Hepatocyte (in vitro differentiated cells): ENCODE data around the gene FREY1. TPM values are rescaled to one million over a fixed set of nuclear protein-coding genes. Genes with fewer than 3 reads are reported as not detected.
A peak's percentile ranks its signal among the peaks of the same experiment; 100 is the strongest.

Source experiments
- DNase-seq: peaks from one replicate; pipeline ENCODE4 v3.0.0-alpha.2; 2016; ENCODE audit warnings: low spot score
- H2AFZ ChIP-seq: fragments of 200-600 bp; sonication (generic); 2 replicates; pipeline ENCODE4 v1.6.0; 2016; ENCODE audit warnings: antibody characterized with exemption, mild to moderate bottlenecking
- H3K27ac ChIP-seq: fragments of 200-600 bp; sonication (generic); 2 replicates; pipeline ENCODE4 v1.5.1; 2016; ENCODE audit warnings: mild to moderate bottlenecking
- H3K27me3 ChIP-seq: fragments of 200-600 bp; sonication (generic); 2 replicates; pipeline ENCODE4 v1.6.1; 2016
- H3K36me3 ChIP-seq: fragments of 200-600 bp; sonication (generic); replicated peaks from 2 replicates; pipeline ENCODE4 v1.5.1; 2016; ENCODE audit warnings: low read depth; ENCODE audit not compliant: insufficient read depth
- H3K4me1 ChIP-seq: fragments of 200-600 bp; sonication (generic); 2 replicates; pipeline ENCODE4 v1.5.1; 2016; ENCODE audit warnings: mild to moderate bottlenecking, moderate library complexity; ENCODE audit not compliant: insufficient read depth
- H3K4me2 ChIP-seq: fragments of 200-600 bp; sonication (generic); 2 replicates; pipeline ENCODE4 v1.6.0; 2016
- H3K4me3 ChIP-seq: fragments of 200-600 bp; sonication (generic); 2 replicates; pipeline ENCODE4 v1.5.1; 2016; ENCODE audit warnings: mild to moderate bottlenecking
- H3K79me2 ChIP-seq: fragments of 200-600 bp; sonication (generic); 2 replicates; pipeline ENCODE4 v1.6.0; 2017; ENCODE audit warnings: mild to moderate bottlenecking
- H3K9me2 ChIP-seq: fragments of 200-600 bp; sonication (generic); replicated peaks from 2 replicates; pipeline ENCODE4 v1.6.0; 2017; ENCODE audit warnings: mild to moderate bottlenecking; ENCODE audit not compliant: insufficient read depth
- H3K9me3 ChIP-seq: fragments of 200-600 bp; sonication (generic); 2 replicates; pipeline ENCODE4 v1.5.1; 2016; ENCODE audit warnings: low read depth, mild to moderate bottlenecking
- H4K20me1 ChIP-seq: fragments of 200-600 bp; sonication (generic); 2 replicates; pipeline ENCODE4 v1.6.0; 2016; ENCODE audit warnings: mild to moderate bottlenecking; ENCODE audit not compliant: insufficient read depth, poor library complexity, severe bottlenecking
- EZH2 ChIP-seq: fragments of 200-600 bp; sonication (generic); IDR thresholded peaks from 2 replicates; pipeline ENCODE4 v1.6.1; 2016; ENCODE audit warnings: antibody characterized with exemption, mild to moderate bottlenecking, borderline replicate concordance
- EZH2phosphoT487 ChIP-seq: fragments of 200-600 bp; sonication (generic); IDR thresholded peaks from one replicate; pipeline ENCODE4 v1.6.1; 2018; ENCODE audit warnings: antibody characterized with exemption, mild to moderate bottlenecking, low read depth, moderate library complexity; ENCODE audit not compliant: unreplicated experiment, severe bottlenecking
- WGBS: methylation state at CpG from one replicate; pipeline ENCODE4 v1.1.6; 2016; ENCODE audit warnings: low lambda C conversion rate; ENCODE audit errors: missing lambda C conversion rate; 5-methylcytosine and 5-hydroxymethylcytosine counted together
- polyA plus RNA-seq: library from polyadenylated mRNA; unstranded; fragments of >200 nt; fragmentation: Nextera tagmentation; extraction: Ambion mirVana; gene quantifications from 2 replicates; pipeline ENCODE4 v1.2.1, GENCODE V29; 2016
- total RNA-seq: library from RNA; depleted of rRNA; stranded (reverse); fragments of >200 nt; gene quantifications from 2 replicates; pipeline ENCODE4 v1.2.3, GENCODE V29; 2014
- TF ChIP-seq, protein P1 (sequence below): fragments of 200-600 bp; sonication (generic); IDR thresholded peaks from 2 replicates; pipeline ENCODE4 v1.5.1; 2016; ENCODE audit warnings: antibody characterized with exemption, mild to moderate bottlenecking; ENCODE audit not compliant: poor library complexity

FREY1 gene
- total and polyA plus RNA-seq, 2 experiments from 2014 or later, result not detected

DNA sequence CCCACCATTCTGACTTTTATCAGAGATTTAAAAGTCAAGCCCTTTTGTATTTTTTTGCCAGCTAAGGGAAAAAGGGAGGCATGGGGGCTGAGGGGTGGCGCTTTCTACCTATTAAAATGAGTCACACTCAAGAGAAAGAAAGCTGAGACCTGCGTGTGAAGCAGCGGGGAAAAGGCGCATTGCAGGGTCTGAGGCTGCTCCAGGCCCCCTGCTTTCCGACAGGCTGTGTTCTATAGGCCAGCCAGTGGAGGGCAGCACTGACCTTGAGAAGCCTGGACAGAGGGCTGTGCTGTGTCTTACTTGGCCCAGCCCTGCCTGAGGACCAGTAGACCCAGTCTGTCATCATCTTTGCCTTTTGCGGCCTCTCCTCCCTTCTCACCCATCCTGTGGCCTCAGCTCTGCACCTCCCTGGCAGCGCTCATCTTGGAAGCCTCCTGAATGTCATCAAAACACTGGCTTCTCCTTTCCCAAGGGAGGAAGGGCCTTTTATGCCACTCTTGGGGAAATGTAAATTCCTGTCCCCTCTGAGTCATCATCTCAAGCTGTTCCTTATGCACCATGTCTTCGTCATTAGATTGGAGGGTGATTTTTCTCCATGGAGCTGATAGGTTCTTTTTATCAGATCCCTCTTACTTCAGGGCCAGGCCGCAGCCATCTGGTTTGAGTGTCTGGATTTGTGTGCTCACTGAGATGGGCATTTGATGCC lies 34.3 kb downstream of the FREY1 start:
- no peaks in the 10 kb centered on the region for H3K36me3 ChIP-seq
- no peak overlapping the region for H3K4me3 ChIP-seq
- TF ChIP-seq, protein P1, sequence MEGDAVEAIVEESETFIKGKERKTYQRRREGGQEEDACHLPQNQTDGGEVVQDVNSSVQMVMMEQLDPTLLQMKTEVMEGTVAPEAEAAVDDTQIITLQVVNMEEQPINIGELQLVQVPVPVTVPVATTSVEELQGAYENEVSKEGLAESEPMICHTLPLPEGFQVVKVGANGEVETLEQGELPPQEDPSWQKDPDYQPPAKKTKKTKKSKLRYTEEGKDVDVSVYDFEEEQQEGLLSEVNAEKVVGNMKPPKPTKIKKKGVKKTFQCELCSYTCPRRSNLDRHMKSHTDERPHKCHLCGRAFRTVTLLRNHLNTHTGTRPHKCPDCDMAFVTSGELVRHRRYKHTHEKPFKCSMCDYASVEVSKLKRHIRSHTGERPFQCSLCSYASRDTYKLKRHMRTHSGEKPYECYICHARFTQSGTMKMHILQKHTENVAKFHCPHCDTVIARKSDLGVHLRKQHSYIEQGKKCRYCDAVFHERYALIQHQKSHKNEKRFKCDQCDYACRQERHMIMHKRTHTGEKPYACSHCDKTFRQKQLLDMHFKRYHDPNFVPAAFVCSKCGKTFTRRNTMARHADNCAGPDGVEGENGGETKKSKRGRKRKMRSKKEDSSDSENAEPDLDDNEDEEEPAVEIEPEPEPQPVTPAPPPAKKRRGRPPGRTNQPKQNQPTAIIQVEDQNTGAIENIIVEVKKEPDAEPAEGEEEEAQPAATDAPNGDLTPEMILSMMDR, result peak; percentile 67
- no peak for TF ChIP-seq EZH2phosphoT487
- no peak overlapping the region for H3K27ac ChIP-seq
- H2AFZ ChIP-seq, result no peak overlapping the region
- no peaks in the 10 kb centered on the region for H3K27me3 ChIP-seq
- H3K9me3 ChIP-seq, result no peaks in the 10 kb centered on the region
- H3K79me2 ChIP-seq, result no peaks in the 10 kb centered on the region
- DNase-seq, result peak; percentile 81
- no peak overlapping the region for H3K4me2 ChIP-seq
- 55% methylated on average over 9 of the region's 9 CpGs for WGBS
- no peaks in the 10 kb centered on the region for H3K4me1 ChIP-seq
- no peaks in the 10 kb centered on the region for H4K20me1 ChIP-seq
- H3K9me2 ChIP-seq, result no peaks in the 10 kb centered on the region

DNA sequence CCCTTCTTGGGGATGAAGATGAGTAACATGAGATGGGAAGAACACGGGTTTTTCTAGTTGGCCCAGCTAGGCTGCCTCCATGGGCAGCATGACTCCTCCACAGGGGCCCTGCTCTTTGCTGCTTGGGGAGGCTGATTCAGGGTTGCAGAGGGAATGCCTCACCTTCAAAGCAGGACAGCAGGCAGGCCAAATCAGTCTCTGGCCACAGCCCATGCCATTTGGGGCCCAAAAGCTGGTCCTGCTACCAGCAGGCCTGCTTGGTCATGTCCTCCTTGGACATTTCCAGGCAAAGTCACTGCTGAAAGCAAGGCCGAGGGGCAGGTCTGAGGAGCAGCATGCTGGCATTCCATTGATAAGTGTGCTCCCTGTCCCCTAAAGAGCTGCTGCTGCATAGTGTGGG lies 35.4 kb downstream of the FREY1 start:
- Histone ChIP-seq H3K9me3 (no peaks in the 10 kb centered on the region), H3K4me3 (no peak overlapping the region), H4K20me1 (no peaks in the 10 kb centered on the region), H3K4me1 (no peaks in the 10 kb centered on the region), H2AFZ (no peak overlapping the region), H3K4me2 (no peak overlapping the region), H3K9me2 (no peaks in the 10 kb centered on the region), H3K27ac (no peak overlapping the region), H3K79me2 (no peaks in the 10 kb centered on the region), H3K27me3 (no peaks in the 10 kb centered on the region), H3K36me3 (no peaks in the 10 kb centered on the region)
- DNase-seq, result no peak
- TF ChIP-seq EZH2 (no peak), EZH2phosphoT487 (no peak)
- TF ChIP-seq, protein P1, result no peak
- WGBS, result 88% methylated on average over 2 of the region's 2 CpGs

DNA sequence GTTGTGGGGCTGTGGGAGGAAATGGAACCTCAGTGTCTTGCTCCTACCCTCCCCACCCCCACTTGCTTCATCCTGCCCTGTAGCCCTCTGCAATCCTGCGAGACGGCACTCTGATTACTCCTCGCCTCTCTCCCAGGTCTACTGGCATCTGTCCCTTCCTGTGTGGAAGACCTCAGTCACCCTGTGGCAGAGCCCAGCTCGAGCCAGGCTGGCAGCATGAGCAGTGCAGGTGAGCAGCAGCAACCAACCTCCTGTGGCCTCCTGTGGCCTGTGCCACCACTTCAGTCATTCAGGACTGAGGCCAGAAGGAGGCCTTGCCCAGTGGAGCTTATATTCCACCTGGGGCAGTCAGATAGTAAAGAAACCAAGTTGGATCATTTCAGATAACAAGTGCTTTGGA lies 36.4 kb downstream of the FREY1 start:
- Histone ChIP-seq H3K27me3 (no peaks in the 10 kb centered on the region), H3K27ac (no peak overlapping the region), H3K9me2 (no peaks in the 10 kb centered on the region), H3K4me2 (no peak overlapping the region), H3K4me3 (no peak overlapping the region), H4K20me1 (no peaks in the 10 kb centered on the region), H3K4me1 (no peaks in the 10 kb centered on the region), H3K36me3 (no peaks in the 10 kb centered on the region), H3K9me3 (no peaks in the 10 kb centered on the region), H3K79me2 (no peaks in the 10 kb centered on the region), H2AFZ (no peak overlapping the region)
- DNase-seq, result no peak
- 100% methylated on average over 4 of the region's 4 CpGs for WGBS
- TF ChIP-seq, protein P1, result no peak

DNA sequence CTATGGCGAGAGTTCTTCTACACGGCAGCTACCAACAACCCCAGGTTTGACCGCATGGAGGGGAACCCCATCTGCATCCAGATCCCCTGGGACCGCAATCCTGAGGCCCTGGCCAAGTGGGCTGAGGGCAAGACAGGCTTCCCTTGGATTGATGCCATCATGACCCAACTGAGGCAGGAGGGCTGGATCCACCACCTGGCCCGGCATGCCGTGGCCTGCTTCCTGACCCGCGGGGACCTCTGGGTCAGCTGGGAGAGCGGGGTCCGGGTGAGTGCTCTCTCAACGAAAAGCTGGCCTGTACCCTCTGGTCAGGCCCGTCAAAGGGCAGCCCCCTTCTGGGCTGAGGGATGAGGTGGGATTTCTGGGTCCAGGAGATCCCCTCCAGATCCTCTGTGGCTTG lies 37.5 kb downstream of the FREY1 start:
- H3K36me3 ChIP-seq, result no peaks in the 10 kb centered on the region
- no peaks in the 10 kb centered on the region for H3K9me3 ChIP-seq
- H3K4me2 ChIP-seq, result no peak overlapping the region
- H4K20me1 ChIP-seq, result no peaks in the 10 kb centered on the region
- WGBS, result 96% methylated on average over 12 of the region's 12 CpGs
- DNase-seq, result no peak
- no peaks in the 10 kb centered on the region for H3K27me3 ChIP-seq
- TF ChIP-seq, protein P1, result no peak
- TF ChIP-seq EZH2 (no peak), EZH2phosphoT487 (no peak)
- H2AFZ ChIP-seq, result no peak overlapping the region
- no peak overlapping the region for H3K27ac ChIP-seq
- no peak overlapping the region for H3K4me3 ChIP-seq
- no peaks in the 10 kb centered on the region for H3K9me2 ChIP-seq
- H3K79me2 ChIP-seq, result no peaks in the 10 kb centered on the region
- no peaks in the 10 kb centered on the region for H3K4me1 ChIP-seq
